GM18499 (cell line): Measurements from ENCODE around the gene RPS6KL1.

Experiments used
- ATAC-seq: cut with Tn5 transposase; IDR thresholded peaks from one replicate; pipeline ENCODE4 v1.9.1; 2021; ENCODE audit warnings: moderate number of reproducible peaks; ENCODE audit not compliant: insufficient read depth, unreplicated experiment

The RPS6KL1 gene

GRCh38 chr14:74915826-74916225 is 7.2 kb downstream of the RPS6KL1 start:
- no peak for ATAC-seq

DNA sequence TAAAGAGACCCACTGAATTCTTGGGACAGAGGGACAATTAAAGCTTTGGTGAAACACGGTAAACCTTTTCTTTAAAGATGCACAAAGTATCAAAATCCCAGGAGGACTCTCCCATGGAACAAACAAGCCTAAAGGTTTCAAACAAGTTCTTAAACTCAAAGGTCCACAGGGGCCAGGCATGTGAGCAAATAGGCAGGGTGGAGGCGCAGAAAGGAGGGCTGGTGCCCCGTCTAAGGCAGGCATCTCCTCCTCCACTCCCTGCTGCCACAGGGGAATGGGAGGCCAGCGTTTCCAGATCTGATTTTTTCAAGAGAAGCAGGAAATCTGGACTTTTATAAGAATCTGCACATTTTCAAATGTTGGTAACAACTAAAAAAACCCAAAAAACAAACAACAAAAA is 7.6 kb downstream of the RPS6KL1 start:
- ATAC-seq, result no peak

DNA sequence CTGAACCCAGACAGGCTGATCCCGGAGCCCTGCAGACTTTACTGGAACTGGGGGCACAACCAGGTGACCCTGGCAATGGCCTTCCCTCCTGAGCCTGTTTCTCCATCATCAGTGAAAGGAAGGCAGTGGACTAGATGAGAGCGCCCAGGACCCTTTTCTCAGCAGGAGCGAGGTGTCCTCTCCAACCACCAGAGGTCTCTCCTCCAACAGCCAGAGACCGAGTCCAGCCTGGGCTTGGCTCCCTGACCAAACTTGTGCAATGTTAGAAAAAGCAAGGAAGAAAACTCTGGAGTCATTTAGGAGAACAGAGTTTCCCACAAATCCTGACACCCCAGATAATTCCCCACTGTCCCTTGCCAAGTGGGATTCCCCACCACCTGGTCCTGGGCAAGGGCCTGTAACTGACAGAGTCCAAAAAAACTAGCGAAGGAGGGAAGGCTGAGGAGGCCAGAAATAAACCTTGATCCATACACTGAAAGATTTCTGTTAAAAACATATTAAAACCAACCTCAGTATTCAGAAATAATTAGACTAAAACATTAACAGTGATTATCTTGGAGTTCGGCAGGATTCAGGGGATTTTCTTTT is 9.0 kb downstream of the RPS6KL1 start:
- ATAC-seq, result no peak

DNA sequence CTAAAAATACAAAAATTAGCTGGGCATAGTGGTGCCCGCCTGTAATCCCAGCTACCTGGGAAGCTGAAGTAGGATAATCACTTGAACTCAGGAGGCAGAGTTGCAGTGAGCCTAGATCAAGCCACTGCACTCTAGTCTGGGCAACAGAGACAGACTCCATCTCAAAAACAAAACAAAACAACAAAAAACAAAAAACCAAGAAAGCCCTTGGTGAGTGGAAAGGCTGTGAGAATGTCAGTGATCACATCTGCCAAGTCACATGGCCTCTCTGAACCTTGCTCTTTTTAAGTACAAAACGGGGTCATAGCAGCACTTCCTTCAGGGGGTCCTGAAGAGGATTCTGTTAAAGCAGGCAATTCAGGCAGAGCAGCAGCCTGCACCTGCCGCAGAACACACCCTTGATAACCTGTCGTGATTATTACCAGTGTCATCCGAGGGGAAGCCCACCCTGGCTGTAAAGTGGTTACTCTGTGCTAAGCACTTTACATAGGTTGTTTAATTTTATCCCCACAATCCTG is 9.6 kb downstream of the RPS6KL1 start:
- ATAC-seq, result no peak

DNA sequence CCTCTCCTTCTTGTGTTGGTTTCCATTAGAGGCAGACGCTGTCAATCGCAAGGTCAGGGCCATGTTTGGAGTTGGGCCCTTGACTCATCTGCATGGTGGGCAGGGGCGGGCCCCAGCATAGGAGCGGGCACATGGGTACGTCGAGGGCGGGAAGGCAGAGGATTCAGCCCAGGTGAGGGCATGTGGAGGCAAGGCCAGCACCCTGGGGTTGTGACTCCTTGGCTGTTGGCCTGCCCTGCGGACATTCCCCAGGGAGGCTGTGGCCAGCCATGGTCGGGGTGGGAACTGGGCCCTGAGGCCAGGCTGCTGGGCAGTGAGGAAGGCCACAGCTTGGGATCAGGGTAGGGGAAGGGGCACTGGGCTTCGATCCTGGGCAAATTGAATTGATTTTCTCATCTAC is 10.3 kb downstream of the RPS6KL1 start:
- no peak for ATAC-seq

GRCh38 chr14:74912111-74912510 is 10.9 kb downstream of the RPS6KL1 start:
- no peak for ATAC-seq

GRCh38 chr14:74911704-74912103 is 11.4 kb downstream of the RPS6KL1 start:
- no peak for ATAC-seq

DNA sequence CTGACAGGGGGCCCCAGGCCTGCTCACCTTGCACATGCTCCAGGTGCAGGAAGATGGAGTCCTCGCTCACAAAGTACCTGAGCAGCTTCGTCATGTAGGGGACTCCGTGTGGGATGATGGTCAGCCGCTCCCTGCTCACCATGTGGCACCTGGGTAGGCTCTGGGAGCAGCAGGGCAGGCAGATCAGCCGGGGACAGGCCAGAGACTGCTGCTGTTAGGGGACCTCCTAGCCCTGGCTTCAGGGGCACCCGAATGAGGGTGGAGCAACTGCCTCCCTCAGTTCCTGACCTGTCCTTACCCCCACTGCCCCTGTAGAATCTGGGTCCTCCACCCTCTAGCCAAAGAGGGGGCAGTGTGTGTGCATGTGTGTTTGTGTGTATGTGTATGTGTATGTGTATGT is 11.8 kb downstream of the RPS6KL1 start:
- no peak for ATAC-seq

DNA sequence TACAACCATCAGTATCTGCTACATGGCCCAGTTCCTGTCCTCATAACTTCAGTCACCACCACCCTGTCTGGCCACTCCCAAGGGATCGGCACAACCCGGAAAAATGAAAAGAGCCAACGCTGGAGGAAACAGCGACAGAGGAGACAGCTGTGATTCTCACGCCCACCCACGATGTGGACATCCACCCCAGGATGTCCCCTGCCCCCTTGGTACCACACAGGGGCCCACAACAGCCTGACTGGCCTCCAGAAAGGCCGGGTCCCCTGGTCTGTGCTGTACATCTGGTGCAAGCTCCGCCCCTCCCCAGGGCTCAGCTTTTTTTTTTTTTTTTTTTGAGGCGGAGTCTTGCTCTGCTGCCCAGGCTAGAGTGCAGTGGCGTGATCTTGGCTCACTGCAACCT is 12.5 kb downstream of the RPS6KL1 start:
- ATAC-seq, result no peak

GRCh38 chr14:74909911-74910310 is 13.1 kb downstream of the RPS6KL1 start:
- no peak for ATAC-seq

GRCh38 chr14:74909501-74909900 is 13.6 kb downstream of the RPS6KL1 start:
- no peak for ATAC-seq

DNA sequence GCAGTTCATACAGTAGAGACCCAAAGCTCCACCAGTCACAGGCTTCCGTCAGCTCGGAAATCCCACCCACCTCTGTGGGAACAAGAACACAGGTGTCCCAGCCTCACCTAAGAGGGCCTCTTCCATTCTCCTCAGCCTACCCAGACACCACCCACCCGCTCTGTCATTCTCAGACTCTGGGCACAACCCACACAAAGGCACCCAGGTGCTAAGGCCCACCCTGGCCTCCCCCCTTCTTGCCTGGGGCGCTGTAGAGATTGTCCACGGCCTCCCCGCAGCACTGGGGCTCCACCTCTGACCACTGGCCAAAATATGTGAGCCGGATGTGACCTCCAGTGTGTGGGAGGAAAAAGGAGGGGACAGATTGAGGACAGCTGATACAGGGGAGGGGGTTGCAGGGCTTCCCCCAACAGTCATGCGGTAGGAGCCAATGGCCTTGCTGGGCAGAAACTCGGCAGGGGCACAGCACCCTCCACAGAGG is 14.2 kb downstream of the RPS6KL1 start:
- no peak for ATAC-seq

DNA sequence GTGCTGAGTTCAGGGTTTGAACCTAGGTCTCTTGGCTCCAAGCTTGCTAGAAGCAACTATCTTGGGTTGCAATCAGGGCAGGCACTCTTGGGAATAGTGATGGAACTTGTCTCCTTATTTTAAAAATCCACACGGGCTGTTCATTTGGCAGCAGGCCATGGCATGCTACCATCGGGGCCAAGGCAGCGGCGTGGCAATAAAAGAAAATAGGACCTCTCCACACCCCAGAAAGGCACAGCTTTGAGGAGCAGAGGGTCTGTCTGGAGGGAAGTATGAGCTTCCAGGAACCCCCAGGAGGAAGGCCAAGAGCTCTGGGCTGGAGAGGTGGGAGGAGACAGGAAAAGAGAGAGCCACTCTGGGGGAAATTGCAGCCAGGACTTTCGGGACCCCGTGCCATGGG is 15.3 kb downstream of the RPS6KL1 start:
- no peak for ATAC-seq

DNA sequence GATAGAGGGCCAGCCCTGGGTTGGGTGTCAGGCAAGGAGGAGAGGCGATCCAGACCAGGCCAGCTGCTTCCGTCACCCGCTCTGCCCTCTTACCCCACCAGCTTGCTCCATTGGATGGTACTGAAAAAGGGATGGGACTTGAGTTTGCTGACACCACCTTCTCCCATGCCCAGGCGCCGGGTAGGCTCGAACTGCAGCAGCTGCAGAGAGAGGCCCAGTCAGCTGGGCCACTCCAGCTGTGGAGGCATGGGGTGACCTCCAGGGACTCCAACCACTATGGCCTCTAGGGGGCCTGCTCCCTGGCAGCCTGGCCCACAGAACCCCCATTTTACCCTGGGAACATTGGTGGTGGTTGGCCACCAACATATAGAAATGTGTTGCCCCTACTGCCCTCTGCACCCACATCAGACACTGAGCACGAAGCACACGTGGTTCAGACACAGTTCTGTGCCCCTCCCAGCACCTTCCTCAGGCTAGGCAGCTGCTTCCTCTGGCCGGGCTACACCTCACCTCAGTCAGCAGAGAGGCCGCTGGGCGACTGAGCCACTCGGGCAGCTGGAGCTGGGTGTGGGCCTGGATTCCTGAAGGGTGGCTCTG is 16.0 kb downstream of the RPS6KL1 start:
- no peak for ATAC-seq

DNA sequence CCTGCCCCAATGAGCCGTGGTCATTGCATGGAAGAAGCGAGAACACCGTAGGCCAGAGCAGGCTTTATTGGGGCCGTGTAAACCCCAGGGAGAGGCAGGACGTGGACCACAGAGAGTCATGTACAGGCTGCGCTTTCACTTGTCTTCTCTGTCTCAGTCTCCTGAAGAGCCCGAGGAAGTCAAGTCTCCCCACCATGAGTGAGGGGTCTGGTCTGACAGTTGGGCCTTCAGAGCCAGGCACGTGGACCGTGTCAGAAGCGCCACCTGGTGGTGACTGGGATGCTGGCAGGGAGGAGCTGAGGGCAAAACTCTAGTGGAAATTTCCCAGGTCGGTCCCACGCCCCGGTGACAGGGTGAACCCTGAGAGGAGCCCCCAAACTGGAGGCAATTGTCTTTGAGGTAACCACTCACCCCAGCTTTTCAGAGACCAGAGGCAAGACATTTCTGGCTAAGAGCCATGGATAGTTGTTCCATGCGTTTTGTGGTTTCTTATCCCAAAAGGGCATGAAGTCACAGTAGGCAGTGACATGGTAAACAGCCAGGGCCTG is 17.4 kb downstream of the RPS6KL1 start:
- no peak for ATAC-seq

DNA sequence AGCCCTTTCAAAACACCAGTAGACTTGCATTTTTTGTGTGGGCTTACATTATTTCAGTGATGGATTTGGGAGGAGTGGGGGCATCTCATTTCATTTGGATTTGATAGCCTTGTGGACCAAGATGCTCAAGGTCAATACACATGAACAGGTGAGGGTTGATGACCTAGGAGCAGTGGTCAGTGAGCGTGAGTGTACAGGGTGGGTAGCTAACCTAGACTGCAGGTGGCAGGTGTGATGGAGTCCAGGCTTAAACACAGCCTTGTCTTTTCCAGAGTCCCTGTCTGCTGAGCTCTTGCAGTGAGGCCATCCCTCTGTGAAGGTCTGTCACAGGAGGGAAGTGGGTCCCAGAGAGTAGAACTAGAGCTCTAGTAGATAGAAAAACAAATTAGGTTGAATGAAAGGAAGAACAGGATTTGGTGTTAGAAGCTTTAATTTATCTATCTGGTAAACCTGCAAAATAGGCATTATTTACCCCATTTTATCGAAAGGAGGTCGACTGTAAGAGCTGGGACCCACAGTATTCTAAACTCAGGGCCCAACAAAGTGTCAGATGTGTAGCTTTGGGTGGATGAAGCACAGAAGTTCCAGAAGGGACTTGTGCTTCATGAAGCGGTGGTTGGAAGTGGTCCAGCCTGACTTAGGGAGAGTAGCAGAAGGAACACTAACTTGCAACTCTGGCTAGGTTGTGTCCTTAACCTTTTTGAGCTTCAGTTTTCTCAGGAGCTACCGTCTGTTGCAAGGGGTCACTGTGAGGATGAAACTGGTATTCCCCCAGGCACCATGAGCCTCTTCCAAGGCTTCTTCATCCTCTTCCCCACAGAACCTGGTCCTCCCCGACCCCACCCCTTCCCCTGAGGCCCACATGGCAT is 18.2 kb downstream of the RPS6KL1 start:
- no peak for ATAC-seq

- ATAC-seq, result no peak
Measured at GRCh38 chr14:74902941-74903705, 19.9 kb downstream of the RPS6KL1 start.

GRCh38 chr14:74898694-74899093 is 24.4 kb downstream of the RPS6KL1 start:
- no peak for ATAC-seq

- ATAC-seq, result no peak
Measured at GRCh38 chr14:74898083-74898482, 25.0 kb downstream of the RPS6KL1 start.

- no peak for ATAC-seq
Measured at GRCh38 chr14:74897642-74898041, 25.4 kb downstream of the RPS6KL1 start.
